GM23248 (cell line): ENCODE measurements around the gene CADPS.

ENCODE experiments used
- EZH2 ChIP-seq: fragments of 200-600 bp; sonication (generic); IDR thresholded peaks from 2 replicates; pipeline ENCODE4 v1.6.1; 2018; ENCODE audit warnings: antibody characterized with exemption, mild to moderate bottlenecking; ENCODE audit not compliant: insufficient read depth, poor library complexity, severe bottlenecking
- EZH2phosphoT487 ChIP-seq: fragments of 200-600 bp; sonication (generic); IDR thresholded peaks from 2 replicates; pipeline ENCODE4 v1.6.1; 2018; ENCODE audit warnings: antibody characterized with exemption, moderate library complexity, mild to moderate bottlenecking, low read depth; ENCODE audit not compliant: insufficient read depth

- TF ChIP-seq EZH2: no peak
- TF ChIP-seq EZH2phosphoT487: no peak
Measured at GRCh38 chr3:62574266-62574898, 300.8 kb downstream of the CADPS start.
